HUES6 (cell line): Measurements from ENCODE around the gene CYP17A1.

ENCODE experiments used
- H3K27ac ChIP-seq: 2 replicates; pipeline ENCODE4 v1.7.0; 2013; ENCODE audit warnings: low read depth, mild to moderate bottlenecking, low read length, inconsistent platforms
- H3K27me3 ChIP-seq: 2 replicates; pipeline ENCODE4 v1.6.1; 2013; ENCODE audit warnings: low read length; ENCODE audit not compliant: control insufficient read depth, insufficient read depth
- H3K36me3 ChIP-seq: 2 replicates; pipeline ENCODE4 v1.6.1; 2013; ENCODE audit warnings: low read length; ENCODE audit not compliant: control insufficient read depth, insufficient read depth
- H3K4me1 ChIP-seq: 2 replicates; pipeline ENCODE4 v1.6.1; 2013; ENCODE audit warnings: low read length; ENCODE audit not compliant: control insufficient read depth, insufficient read depth
- H3K4me3 ChIP-seq: 2 replicates; pipeline ENCODE4 v1.5.1; 2013; ENCODE audit warnings: low read depth, low read length
- H3K9ac ChIP-seq: one replicate; pipeline ENCODE4 v1.6.1; 2013; ENCODE audit warnings: mild to moderate bottlenecking, low read length
- H3K9me3 ChIP-seq: 2 replicates; pipeline ENCODE4 v1.6.1; 2013; ENCODE audit warnings: low read depth, low read length; ENCODE audit not compliant: control insufficient read depth, insufficient read depth

Gene CYP17A1

DNA sequence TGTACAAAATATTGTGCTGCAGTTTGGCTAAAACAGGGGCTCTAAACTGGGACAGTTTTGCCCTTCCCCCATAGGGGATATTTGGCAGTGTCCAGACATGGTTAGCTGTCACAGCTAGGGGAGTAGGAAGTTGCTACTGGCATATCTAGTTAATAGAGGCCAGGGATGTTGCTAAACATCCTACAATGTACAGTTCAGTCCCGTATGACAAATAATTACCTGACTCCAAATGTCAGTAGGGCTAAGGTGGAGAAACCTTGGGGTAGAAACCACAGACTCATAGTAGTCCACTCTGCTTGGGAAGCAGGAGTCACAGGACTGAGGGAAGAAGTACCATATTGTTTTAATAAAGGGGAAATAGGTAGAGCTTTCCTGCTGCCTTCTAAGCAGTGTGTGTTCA is 53.6 kb downstream of the CYP17A1 start:
- H3K27me3 ChIP-seq: no peaks in the 10 kb centered on the region
- H3K9ac ChIP-seq: no peak overlapping the region
- no peak overlapping the region for H3K27ac ChIP-seq
- H3K4me1 ChIP-seq: peaks cover 34% of the 10 kb centered on the region
- H3K4me3 ChIP-seq: no peak overlapping the region
- H3K36me3 ChIP-seq: no peaks in the 10 kb centered on the region
- H3K9me3 ChIP-seq: no peaks in the 10 kb centered on the region

DNA sequence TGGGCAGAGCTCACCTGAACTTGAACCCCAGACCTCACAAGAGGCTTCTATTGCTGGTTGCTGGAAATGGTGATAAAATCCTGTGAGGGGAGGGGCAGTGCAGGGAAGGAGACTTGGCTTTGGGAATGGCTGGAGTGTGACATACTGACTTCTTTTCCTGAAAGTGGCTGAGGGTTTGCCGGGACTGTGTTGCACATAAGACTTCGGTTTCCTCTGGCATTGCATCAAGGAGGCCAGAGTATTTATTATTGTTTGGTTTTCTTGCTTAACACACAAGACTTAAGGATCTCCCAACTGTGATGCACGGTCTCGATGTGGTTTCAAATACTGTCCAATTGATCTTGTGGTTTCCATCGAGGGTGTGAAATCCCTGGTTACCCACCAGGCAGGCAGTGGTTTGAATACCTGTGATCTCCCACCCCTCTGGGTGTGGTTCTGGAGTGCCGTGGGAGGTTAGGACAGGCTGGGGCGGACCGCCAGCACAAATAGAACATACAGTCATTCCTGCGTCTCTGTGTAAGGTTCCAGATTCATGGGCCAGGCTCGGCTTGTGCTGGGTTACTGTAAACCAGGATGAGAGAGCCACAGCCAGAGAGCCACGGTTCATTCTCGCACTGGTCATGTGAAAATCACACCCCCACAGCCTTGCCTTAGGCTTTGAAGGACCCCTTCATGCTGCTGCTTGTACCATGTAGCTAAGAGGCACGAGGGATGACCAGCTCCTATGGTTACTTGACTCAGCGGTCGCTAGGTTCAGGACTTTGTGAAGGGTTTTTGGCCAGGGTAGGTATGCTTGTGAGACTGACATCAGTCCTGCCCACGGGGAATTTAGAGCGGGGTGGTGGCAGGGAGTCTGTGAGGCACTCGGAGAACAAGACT is 54.3 kb downstream of the CYP17A1 start:
- H3K9me3 ChIP-seq: no peaks in the 10 kb centered on the region
- H3K4me3 ChIP-seq: no peak overlapping the region
- no peaks in the 10 kb centered on the region for H3K36me3 ChIP-seq
- no peak overlapping the region for H3K27ac ChIP-seq
- no peak overlapping the region for H3K9ac ChIP-seq
- peaks cover 41% of the 10 kb centered on the region for H3K4me1 ChIP-seq
- no peaks in the 10 kb centered on the region for H3K27me3 ChIP-seq

GRCh38 chr10:102781921-102782557 is 55.2 kb downstream of the CYP17A1 start:
- H3K27ac ChIP-seq: no peak overlapping the region

GRCh38 chr10:102781090-102781920 is 55.9 kb downstream of the CYP17A1 start:
- no peak overlapping the region for H3K9ac ChIP-seq
- H3K4me1 ChIP-seq: peaks cover 55% of the 10 kb centered on the region
- no peak overlapping the region for H3K27ac ChIP-seq

More at GRCh38 chr10:102781921-102782557, 55.2 kb downstream of the CYP17A1 start:
- Histone ChIP-seq H3K4me1 (peaks cover 48% of the 10 kb centered on the region), H3K36me3 (no peaks in the 10 kb centered on the region), H3K9me3 (no peaks in the 10 kb centered on the region), H3K27me3 (no peaks in the 10 kb centered on the region), H3K9ac (no peak overlapping the region), H3K4me3 (no peak overlapping the region)

More at GRCh38 chr10:102781090-102781920, 55.9 kb downstream of the CYP17A1 start:
- Histone ChIP-seq H3K9me3 (no peaks in the 10 kb centered on the region), H3K36me3 (no peaks in the 10 kb centered on the region), H3K4me3 (no peak overlapping the region), H3K27me3 (no peaks in the 10 kb centered on the region)
